HEK293 (cell line): ENCODE results near the gene POU2AF1.

Source experiments
- GFI1B ChIP-seq: fragments of 450-650 bp; formaldehyde crosslinking; IDR thresholded peaks from 2 replicates; pipeline ENCODE4 v1.5.1; 2016; ENCODE audit warnings: missing biosample characterization, missing genetic modification characterization
- GLIS1 ChIP-seq: fragments of 450-650 bp; formaldehyde crosslinking; IDR thresholded peaks from 2 replicates; pipeline ENCODE4 v1.5.1; 2016; ENCODE audit warnings: missing biosample characterization, missing genetic modification characterization
- IKZF3 ChIP-seq: fragments of 450-650 bp; IDR thresholded peaks from 2 replicates; pipeline ENCODE4 v1.5.0; 2018; ENCODE audit warnings: missing biosample characterization, mild to moderate bottlenecking, missing genetic modification characterization, moderate library complexity
- MEIS1 ChIP-seq: sonication (generic); formaldehyde crosslinking; IDR thresholded peaks from 2 replicates; pipeline ENCODE4 v1.8.1; 2022; ENCODE audit warnings: missing genetic modification reagents, mild to moderate bottlenecking, borderline replicate concordance
- ZBTB17 ChIP-seq: fragments of 450-650 bp; formaldehyde crosslinking; IDR thresholded peaks from 2 replicates; pipeline ENCODE4 v1.5.1; 2016; ENCODE audit warnings: missing biosample characterization, missing genetic modification characterization
- ZBTB20 ChIP-seq: fragments of 450-650 bp; formaldehyde crosslinking; IDR thresholded peaks from 2 replicates; pipeline ENCODE4 v1.5.1; 2016; ENCODE audit warnings: missing biosample characterization, missing genetic modification characterization
- ZFP41 ChIP-seq: fragments of 450-650 bp; formaldehyde crosslinking; IDR thresholded peaks from 2 replicates; pipeline ENCODE4 v1.5.1; 2016; ENCODE audit warnings: missing biosample characterization, missing genetic modification characterization, borderline replicate concordance
- ZNF114 ChIP-seq: fragments of 450-650 bp; formaldehyde crosslinking; IDR thresholded peaks from 2 replicates; pipeline ENCODE4 v1.5.0; 2017; ENCODE audit warnings: missing biosample characterization, missing genetic modification characterization
- ZNF157 ChIP-seq: fragments of 450-650 bp; formaldehyde crosslinking; IDR thresholded peaks from 2 replicates; pipeline ENCODE4 v1.5.1; 2016; ENCODE audit warnings: missing biosample characterization, missing genetic modification characterization
- ZNF174 ChIP-seq: fragments of 450-650 bp; formaldehyde crosslinking; IDR thresholded peaks from 2 replicates; pipeline ENCODE4 v1.5.0; 2017; ENCODE audit warnings: missing biosample characterization, mild to moderate bottlenecking, missing genetic modification characterization
- ZNF19 ChIP-seq: fragments of 450-650 bp; formaldehyde crosslinking; IDR thresholded peaks from 2 replicates; pipeline ENCODE4; 2016; ENCODE audit warnings: missing biosample characterization, missing genetic modification characterization, low read depth
- ZNF211 ChIP-seq: fragments of 450-650 bp; formaldehyde crosslinking; IDR thresholded peaks from 2 replicates; pipeline ENCODE4 v1.5.1; 2016; ENCODE audit warnings: low read depth, missing biosample characterization, missing genetic modification characterization
- ZNF223 ChIP-seq: fragments of 450-650 bp; formaldehyde crosslinking; IDR thresholded peaks from 2 replicates; pipeline ENCODE4 v1.5.1; 2016; ENCODE audit warnings: missing biosample characterization, missing genetic modification characterization
- ZNF24 ChIP-seq: fragments of 450-650 bp; formaldehyde crosslinking; IDR thresholded peaks from 2 replicates; pipeline ENCODE4 v1.5.1; 2016; ENCODE audit warnings: missing biosample characterization, missing genetic modification characterization
- ZNF366 ChIP-seq: fragments of 450-650 bp; formaldehyde crosslinking; conservative IDR thresholded peaks from 2 replicates; pipeline ENCODE4 v1.5.1; 2016; ENCODE audit warnings: missing biosample characterization, missing genetic modification characterization
- ZNF37A ChIP-seq: fragments of 450-650 bp; IDR thresholded peaks from 2 replicates; pipeline ENCODE4 v1.5.1; 2018; ENCODE audit warnings: missing biosample characterization, missing genetic modification characterization
- ZNF394 ChIP-seq: fragments of 450-650 bp; formaldehyde crosslinking; IDR thresholded peaks from 2 replicates; pipeline ENCODE4 v1.5.1; 2016; ENCODE audit warnings: missing biosample characterization, missing genetic modification characterization, mild to moderate bottlenecking, moderate library complexity, borderline replicate concordance
- ZNF514 ChIP-seq: fragments of 450-650 bp; formaldehyde crosslinking; IDR thresholded peaks from 2 replicates; pipeline ENCODE4 v1.5.1; 2016; ENCODE audit warnings: missing biosample characterization, missing genetic modification characterization
- ZNF544 ChIP-seq: fragments of 450-650 bp; formaldehyde crosslinking; IDR thresholded peaks from 2 replicates; pipeline ENCODE4 v1.5.0; 2017; ENCODE audit warnings: missing biosample characterization, missing genetic modification characterization
- ZNF560 ChIP-seq: fragments of 450-650 bp; formaldehyde crosslinking; IDR thresholded peaks from 2 replicates; pipeline ENCODE4 v1.5.1; 2017; ENCODE audit warnings: missing biosample characterization, missing genetic modification characterization, borderline replicate concordance
- ZNF585B ChIP-seq: fragments of 450-650 bp; formaldehyde crosslinking; IDR thresholded peaks from 2 replicates; pipeline ENCODE4 v1.5.1; 2016; ENCODE audit warnings: missing biosample characterization, missing genetic modification characterization
- ZNF660 ChIP-seq: fragments of 450-650 bp; IDR thresholded peaks from 2 replicates; pipeline ENCODE4 v1.5.1; 2018; ENCODE audit warnings: missing biosample characterization, mild to moderate bottlenecking, missing genetic modification characterization
- ZNF707 ChIP-seq: fragments of 450-650 bp; formaldehyde crosslinking; IDR thresholded peaks from 2 replicates; pipeline ENCODE4 v1.5.1; 2016; ENCODE audit warnings: missing biosample characterization, missing genetic modification characterization
- ZNF785 ChIP-seq: fragments of 450-650 bp; formaldehyde crosslinking; IDR thresholded peaks from 2 replicates; pipeline ENCODE4 v1.5.1; 2016; ENCODE audit warnings: missing biosample characterization, missing genetic modification characterization
- ZNF843 ChIP-seq: fragments of 450-650 bp; formaldehyde crosslinking; IDR thresholded peaks from 2 replicates; pipeline ENCODE4 v1.5.1; 2016; ENCODE audit warnings: missing biosample characterization, missing genetic modification characterization
- ZSCAN23 ChIP-seq: fragments of 450-650 bp; formaldehyde crosslinking; IDR thresholded peaks from 2 replicates; pipeline ENCODE4 v1.5.1; 2016; ENCODE audit warnings: missing biosample characterization, missing genetic modification characterization
- TF ChIP-seq, protein P1 (sequence below): fragments of 450-650 bp; formaldehyde crosslinking; IDR thresholded peaks from 2 replicates; pipeline ENCODE4 v1.5.1; 2016; ENCODE audit warnings: missing biosample characterization, missing genetic modification characterization
- TF ChIP-seq, protein P2 (sequence below): fragments of 450-650 bp; formaldehyde crosslinking; IDR thresholded peaks from 2 replicates; pipeline ENCODE4 v1.5.1; 2017; ENCODE audit warnings: missing biosample characterization, mild to moderate bottlenecking, missing genetic modification characterization, moderate library complexity
- TF ChIP-seq, protein P3 (sequence below): fragments of 450-650 bp; formaldehyde crosslinking; IDR thresholded peaks from 2 replicates; pipeline ENCODE4 v1.5.1; 2017; ENCODE audit warnings: missing biosample characterization, missing genetic modification characterization
- TF ChIP-seq, protein P4 (sequence below): fragments of 450-650 bp; formaldehyde crosslinking; IDR thresholded peaks from 2 replicates; pipeline ENCODE4 v1.5.1; 2016; ENCODE audit warnings: missing biosample characterization, missing genetic modification characterization
- TF ChIP-seq, protein P5 (sequence below): fragments of 450-650 bp; formaldehyde crosslinking; IDR thresholded peaks from 2 replicates; pipeline ENCODE4 v1.5.1; 2016; ENCODE audit warnings: missing biosample characterization, missing genetic modification characterization

The POU2AF1 gene

DNA sequence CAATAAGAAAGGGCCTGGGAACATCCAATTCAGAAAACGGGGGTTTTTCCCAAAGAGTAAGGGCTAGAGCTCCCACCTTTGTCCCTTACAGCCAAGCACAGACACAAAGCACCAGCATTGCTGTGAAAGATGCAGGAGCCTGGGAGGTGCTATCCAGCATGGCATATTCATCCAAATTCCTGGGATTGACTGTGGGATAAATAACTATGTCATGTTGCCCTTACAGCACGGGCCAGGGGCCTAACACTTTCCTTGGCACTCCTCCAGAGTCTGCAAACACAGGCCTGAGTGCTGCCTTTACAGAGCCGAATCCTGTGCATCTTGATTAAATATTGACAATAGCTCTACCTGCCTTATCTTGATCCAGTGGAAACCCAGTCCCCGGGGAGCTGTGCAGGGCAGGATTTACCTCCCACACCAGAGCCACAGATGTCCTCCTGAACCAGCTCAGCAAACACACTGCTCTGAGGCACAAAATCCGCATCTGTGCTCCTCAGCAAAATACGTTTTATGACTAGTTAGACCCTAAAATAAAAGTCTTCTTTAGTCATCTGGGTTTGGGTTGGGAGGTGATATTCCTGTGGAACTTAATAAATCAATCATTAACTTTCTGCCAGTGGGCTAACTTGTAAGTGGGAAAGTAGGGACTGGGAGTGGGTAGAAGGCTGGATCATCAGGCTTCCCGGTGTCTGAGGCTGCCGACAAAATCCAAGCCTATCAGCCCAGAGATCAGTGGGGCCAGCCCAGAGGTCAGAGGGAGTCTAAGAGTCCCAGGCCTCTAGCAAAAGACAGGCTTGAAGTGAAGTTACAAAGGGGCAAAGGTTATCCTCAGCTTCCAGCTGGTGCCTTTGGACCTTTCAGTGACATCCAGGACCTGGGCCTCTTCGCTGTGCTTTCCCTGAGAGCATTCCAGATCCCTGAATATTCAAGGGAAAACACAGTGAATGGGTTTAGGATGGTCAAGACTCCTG, 44.3 kb downstream of the POU2AF1 start (continued):
- TF ChIP-seq, protein P1, sequence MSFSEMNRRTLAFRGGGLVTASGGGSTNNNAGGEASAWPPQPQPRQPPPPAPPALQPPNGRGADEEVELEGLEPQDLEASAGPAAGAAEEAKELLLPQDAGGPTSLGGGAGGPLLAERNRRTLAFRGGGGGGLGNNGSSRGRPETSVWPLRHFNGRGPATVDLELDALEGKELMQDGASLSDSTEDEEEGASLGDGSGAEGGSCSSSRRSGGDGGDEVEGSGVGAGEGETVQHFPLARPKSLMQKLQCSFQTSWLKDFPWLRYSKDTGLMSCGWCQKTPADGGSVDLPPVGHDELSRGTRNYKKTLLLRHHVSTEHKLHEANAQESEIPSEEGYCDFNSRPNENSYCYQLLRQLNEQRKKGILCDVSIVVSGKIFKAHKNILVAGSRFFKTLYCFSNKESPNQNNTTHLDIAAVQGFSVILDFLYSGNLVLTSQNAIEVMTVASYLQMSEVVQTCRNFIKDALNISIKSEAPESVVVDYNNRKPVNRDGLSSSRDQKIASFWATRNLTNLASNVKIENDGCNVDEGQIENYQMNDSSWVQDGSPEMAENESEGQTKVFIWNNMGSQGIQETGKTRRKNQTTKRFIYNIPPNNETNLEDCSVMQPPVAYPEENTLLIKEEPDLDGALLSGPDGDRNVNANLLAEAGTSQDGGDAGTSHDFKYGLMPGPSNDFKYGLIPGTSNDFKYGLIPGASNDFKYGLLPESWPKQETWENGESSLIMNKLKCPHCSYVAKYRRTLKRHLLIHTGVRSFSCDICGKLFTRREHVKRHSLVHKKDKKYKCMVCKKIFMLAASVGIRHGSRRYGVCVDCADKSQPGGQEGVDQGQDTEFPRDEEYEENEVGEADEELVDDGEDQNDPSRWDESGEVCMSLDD (tag by site-specific recombination), result no peak
- TF ChIP-seq GLIS1 (tag by site-specific recombination), result peak; percentile 64
- TF ChIP-seq, protein P2, sequence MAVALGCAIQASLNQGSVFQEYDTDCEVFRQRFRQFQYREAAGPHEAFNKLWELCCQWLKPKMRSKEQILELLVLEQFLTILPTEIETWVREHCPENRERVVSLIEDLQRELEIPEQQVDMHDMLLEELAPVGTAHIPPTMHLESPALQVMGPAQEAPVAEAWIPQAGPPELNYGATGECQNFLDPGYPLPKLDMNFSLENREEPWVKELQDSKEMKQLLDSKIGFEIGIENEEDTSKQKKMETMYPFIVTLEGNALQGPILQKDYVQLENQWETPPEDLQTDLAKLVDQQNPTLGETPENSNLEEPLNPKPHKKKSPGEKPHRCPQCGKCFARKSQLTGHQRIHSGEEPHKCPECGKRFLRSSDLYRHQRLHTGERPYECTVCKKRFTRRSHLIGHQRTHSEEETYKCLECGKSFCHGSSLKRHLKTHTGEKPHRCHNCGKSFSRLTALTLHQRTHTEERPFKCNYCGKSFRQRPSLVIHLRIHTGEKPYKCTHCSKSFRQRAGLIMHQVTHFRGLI (tag by site-specific recombination), result no peak
- TF ChIP-seq ZNF174 (tag by site-specific recombination), result no peak
- no peak for TF ChIP-seq ZNF114 (tag by site-specific recombination)
- no peak for TF ChIP-seq ZNF707 (tag by site-specific recombination)
- TF ChIP-seq ZBTB17 (tag by site-specific recombination), result 0 out of 2 replicates have a peak, but pooled peaks have one; percentile 34
- TF ChIP-seq, protein P3, sequence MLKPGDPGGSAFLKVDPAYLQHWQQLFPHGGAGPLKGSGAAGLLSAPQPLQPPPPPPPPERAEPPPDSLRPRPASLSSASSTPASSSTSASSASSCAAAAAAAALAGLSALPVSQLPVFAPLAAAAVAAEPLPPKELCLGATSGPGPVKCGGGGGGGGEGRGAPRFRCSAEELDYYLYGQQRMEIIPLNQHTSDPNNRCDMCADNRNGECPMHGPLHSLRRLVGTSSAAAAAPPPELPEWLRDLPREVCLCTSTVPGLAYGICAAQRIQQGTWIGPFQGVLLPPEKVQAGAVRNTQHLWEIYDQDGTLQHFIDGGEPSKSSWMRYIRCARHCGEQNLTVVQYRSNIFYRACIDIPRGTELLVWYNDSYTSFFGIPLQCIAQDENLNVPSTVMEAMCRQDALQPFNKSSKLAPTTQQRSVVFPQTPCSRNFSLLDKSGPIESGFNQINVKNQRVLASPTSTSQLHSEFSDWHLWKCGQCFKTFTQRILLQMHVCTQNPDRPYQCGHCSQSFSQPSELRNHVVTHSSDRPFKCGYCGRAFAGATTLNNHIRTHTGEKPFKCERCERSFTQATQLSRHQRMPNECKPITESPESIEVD (tag by site-specific recombination), result no peak
- no peak for TF ChIP-seq ZNF19 (tag by site-specific recombination)
- no peak for TF ChIP-seq ZNF660 (tag by site-specific recombination)
- TF ChIP-seq ZNF514 (tag by site-specific recombination), result no peak
- TF ChIP-seq, protein P4, sequence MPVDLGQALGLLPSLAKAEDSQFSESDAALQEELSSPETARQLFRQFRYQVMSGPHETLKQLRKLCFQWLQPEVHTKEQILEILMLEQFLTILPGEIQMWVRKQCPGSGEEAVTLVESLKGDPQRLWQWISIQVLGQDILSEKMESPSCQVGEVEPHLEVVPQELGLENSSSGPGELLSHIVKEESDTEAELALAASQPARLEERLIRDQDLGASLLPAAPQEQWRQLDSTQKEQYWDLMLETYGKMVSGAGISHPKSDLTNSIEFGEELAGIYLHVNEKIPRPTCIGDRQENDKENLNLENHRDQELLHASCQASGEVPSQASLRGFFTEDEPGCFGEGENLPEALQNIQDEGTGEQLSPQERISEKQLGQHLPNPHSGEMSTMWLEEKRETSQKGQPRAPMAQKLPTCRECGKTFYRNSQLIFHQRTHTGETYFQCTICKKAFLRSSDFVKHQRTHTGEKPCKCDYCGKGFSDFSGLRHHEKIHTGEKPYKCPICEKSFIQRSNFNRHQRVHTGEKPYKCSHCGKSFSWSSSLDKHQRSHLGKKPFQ (tag by site-specific recombination), result no peak
- no peak for TF ChIP-seq ZNF394 (tag by site-specific recombination)
- no peak for TF ChIP-seq ZNF544 (tag by site-specific recombination)
- TF ChIP-seq ZNF843 (tag by site-specific recombination), result peak; percentile 26; the same call in 1 of the 2 replicates
- TF ChIP-seq ZBTB20 (tag by site-specific recombination), result no peak; the same call in 1 of the 2 replicates
- TF ChIP-seq ZNF223 (tag by site-specific recombination), result no peak
- no peak for TF ChIP-seq ZNF585B (tag by site-specific recombination)
- no peak for TF ChIP-seq IKZF3 (tag by site-specific recombination)
- no peak for TF ChIP-seq ZNF211 (tag by site-specific recombination)
- TF ChIP-seq ZNF785 (tag by site-specific recombination), result no peak
- no peak for TF ChIP-seq ZNF37A
- no peak for TF ChIP-seq MEIS1 (CRISPR knock-in tag)
- no peak for TF ChIP-seq ZFP41 (tag by site-specific recombination)
- TF ChIP-seq ZNF157 (tag by site-specific recombination), result no peak
- TF ChIP-seq, protein P5, sequence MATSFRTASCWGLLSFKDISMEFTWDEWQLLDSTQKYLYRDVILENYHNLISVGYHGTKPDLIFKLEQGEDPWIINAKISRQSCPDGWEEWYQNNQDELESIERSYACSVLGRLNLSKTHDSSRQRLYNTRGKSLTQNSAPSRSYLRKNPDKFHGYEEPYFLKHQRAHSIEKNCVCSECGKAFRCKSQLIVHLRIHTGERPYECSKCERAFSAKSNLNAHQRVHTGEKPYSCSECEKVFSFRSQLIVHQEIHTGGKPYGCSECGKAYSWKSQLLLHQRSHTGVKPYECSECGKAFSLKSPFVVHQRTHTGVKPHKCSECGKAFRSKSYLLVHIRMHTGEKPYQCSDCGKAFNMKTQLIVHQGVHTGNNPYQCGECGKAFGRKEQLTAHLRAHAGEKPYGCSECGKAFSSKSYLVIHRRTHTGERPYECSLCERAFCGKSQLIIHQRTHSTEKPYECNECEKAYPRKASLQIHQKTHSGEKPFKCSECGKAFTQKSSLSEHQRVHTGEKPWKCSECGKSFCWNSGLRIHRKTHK (tag by site-specific recombination), result no peak
- no peak for TF ChIP-seq ZNF24 (tag by site-specific recombination)
- no peak for TF ChIP-seq GFI1B (tag by site-specific recombination)
- no peak for TF ChIP-seq ZSCAN23 (tag by site-specific recombination)
- TF ChIP-seq ZNF366 (tag by site-specific recombination), result no peak
- TF ChIP-seq ZNF560 (tag by site-specific recombination), result no peak
